DLD1 (cell line): ENCODE measurements around the gene DHTKD1.
"Not testable (repeated sequence)": the region's sequence is repeated elsewhere in the genome, so short reads cannot be mapped to it uniquely, and the experiment has no call there.

Source experiments
- in situ Hi-C: cut with HindIII; loops from 2 replicates; pipeline ENCODE4 v1.10.0; 2017; ENCODE audit warnings: low sequenced_read_pairs

Gene DHTKD1

DNA sequence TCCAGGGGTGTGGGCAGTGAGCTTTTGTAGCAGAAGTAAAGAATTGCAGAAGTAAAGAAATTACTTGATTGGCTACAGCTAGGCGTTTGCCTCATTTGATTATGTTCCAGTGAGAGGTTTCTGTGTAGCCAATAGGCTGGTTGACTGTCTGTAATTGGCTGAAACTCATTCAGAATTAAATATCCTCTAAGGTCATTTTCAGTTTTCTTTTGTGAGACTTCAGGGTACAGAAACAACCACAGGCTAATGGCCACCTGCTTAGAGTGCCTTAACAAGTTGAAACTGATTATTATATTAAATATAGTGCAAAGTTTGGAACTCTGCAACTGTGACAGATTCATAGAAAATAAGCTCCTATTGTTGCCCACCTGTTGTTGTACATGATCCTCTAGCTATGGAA is 71.3 kb downstream of the DHTKD1 start:
- in situ Hi-C loops: no loop called here

DNA sequence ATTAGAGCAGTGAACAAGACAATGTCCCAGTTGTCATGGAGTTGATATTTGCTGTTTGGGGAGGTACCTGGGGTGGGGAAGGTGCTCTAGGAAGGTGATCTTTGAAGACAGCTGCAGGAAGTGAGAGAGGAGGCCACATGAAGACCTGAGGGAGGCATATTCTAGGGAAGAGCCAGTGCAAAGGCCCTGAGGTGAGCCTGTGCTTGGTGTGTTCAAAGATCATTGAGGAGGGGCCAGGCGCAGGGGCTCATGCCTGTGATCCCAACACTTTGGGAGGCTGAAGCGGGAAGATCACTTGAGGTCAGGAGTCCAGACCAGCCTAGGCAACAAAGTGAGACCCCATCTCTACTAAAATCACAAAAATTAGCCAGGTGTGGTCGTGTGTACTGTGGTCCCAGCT is 75.8 kb downstream of the DHTKD1 start:
- in situ Hi-C loops: no loop called here

DNA sequence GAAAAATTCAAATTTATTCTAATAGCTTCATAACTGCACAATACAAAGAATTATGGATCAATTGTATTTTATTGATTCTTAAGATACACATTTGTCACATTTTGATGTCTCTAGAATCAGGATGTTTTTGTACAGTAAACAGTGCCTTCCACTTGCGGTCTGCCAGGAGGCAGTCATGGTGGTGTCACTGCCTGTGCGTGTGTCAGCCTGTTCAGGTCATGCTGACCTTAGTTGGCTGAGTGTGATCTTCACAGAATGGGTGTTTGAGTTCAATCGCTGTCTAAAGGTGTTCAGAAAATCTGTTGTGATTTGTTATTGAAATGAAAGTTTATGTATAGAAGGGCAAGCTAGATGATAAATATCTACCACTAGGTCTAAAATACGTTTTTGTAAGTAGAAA is 81.4 kb downstream of the DHTKD1 start:
- in situ Hi-C loops: no loop called here

GRCh38 chr10:12154516-12154915 is 85.8 kb downstream of the DHTKD1 start:
- in situ Hi-C loops: no loop called here

GRCh38 chr10:12156367-12157123 is 87.8 kb downstream of the DHTKD1 start:
- in situ Hi-C loops: no loop called here

- in situ Hi-C loops: no loop called here
Measured at GRCh38 chr10:12158111-12158510, 89.4 kb downstream of the DHTKD1 start.

DNA sequence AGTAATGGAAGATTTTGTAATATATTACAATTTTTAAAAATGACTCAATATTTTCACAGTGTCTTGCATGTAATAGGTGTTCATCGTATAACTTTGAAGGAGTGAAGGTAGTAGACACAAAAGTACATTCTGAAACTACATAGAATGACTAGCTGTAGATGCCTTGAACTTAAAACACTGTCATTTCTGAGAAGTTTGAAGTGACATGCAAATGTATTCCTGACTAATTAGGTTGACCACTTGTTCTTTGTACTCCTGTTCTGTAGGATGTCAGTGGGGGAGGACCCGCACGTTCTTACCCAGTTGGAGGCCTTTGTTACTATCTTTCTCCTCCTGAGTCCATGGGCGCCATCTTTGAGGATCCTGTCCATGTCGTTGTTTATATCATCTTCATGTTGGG is 91.9 kb downstream of the DHTKD1 start:
- in situ Hi-C loops: loop anchor here (5.0 kb wide), 1 partner anchor 42 kb away; no protein-coding TSS in a partner anchor

- in situ Hi-C loops: loop anchor here (5.0 kb wide), 1 partner anchor 39 kb away; no protein-coding TSS in a partner anchor
Measured at GRCh38 chr10:12162927-12163326, 94.2 kb downstream of the DHTKD1 start.

GRCh38 chr10:12164085-12164484 is 95.3 kb downstream of the DHTKD1 start:
- in situ Hi-C loops: loop anchor here (5.0 kb wide), 1 partner anchor 38 kb away; no protein-coding TSS in a partner anchor

DNA sequence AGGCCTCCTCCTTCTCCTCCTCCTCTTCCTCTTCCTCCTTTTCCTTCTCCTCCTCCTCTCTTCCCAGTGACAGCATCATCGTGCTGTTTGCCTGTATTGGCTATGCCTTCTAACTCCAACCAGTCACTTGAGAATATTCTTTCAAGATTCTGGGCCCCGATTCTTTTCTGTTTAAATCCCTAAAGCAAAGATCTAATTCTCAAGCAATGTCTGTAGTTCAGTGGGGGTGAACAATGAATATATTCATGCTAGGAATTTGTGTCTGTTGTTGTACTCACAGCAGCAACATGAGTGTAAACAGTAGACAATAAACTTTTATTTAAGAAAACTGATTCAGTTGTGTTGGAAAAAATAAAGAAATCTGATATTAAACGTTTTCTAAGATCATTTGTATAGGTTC is 96.3 kb downstream of the DHTKD1 start:
- in situ Hi-C loops: no loop called here

DNA sequence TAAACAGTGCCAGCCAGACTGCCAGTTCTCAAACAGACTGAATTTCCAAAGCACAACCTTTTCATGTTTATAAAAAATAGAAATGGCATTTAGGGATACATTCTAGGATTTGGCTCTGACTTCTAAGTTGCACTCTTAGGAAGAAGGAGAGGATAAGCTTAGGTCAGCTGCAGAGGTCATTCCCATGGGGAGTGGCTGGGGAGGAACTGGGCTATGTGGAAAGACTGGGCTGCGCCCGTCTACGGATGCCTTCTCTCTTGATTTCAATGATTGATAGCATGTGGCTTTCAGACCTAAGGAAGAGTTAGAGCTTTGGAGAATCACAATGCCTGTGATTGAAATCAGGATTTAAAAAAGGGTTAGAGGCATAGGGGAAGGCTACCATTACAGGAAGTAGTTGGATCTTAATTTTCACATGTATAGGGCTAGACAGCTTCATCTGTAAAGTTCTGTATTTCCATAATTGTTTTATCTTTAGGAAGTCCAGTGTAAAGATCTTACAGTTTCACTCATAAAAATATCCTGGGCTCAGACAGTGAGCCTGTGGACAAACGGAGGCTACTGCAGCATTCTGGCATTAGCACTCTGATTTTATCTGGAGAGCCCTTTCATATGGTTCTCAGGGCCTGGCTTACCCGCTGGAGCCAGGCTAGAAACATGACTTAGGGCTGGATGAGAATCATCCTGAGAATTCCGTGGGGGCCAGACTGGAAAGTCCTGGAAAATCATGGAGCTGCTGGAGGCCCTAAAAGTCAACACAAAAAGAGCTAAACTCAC is 97.4 kb downstream of the DHTKD1 start:
- in situ Hi-C loops: no loop called here

DNA sequence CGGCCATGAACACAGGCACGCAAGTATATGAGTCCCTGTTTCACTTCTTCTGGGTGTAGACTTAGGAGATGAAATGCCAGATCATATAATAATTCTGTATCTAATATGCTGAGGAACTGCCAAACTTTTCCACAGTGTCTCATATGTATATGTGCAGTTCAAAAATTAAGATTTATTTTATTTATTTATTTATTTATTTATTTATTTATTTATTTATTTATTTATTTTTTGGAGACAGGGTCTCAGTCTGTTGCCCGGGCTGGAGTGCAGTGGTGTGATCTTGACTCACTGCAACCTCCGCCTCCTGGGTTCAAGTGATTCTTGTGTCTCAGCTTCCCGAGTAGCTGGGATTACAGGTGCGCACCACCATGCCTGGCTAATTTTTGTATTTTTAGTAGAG is 102.8 kb downstream of the DHTKD1 start:
- in situ Hi-C loops: not testable (repeated sequence)
